HG03135 (cell line): ENCODE measurements around the gene DUS2.
"Not testable (repeated sequence)": the region's sequence is repeated elsewhere in the genome, so short reads cannot be mapped to it uniquely, and the experiment has no call there.

ENCODE experiments used
- ATAC-seq: cut with Tn5 transposase; IDR thresholded peaks from one replicate; pipeline ENCODE4 v1.9.1; 2021; ENCODE audit warnings: mild to moderate bottlenecking, moderate library complexity; ENCODE audit not compliant: unreplicated experiment

Gene DUS2

GRCh38 chr16:68089067-68089466 lies 66.0 kb downstream of the DUS2 start:
- no peak for ATAC-seq

- ATAC-seq, result no peak
These were observed 67.0 kb downstream of the DUS2 start for GRCh38 chr16:68090130-68090529.

- ATAC-seq, result no peak
These were observed 67.4 kb downstream of the DUS2 start for GRCh38 chr16:68090533-68090932.

- ATAC-seq, result no peak
These were observed 68.5 kb downstream of the DUS2 start for GRCh38 chr16:68091380-68092261.

GRCh38 chr16:68092275-68092674 lies 69.2 kb downstream of the DUS2 start:
- not testable (repeated sequence) for ATAC-seq

- ATAC-seq, result no peak
These were observed 70.9 kb downstream of the DUS2 start for GRCh38 chr16:68093816-68094613.

GRCh38 chr16:68094614-68094934 lies 71.5 kb downstream of the DUS2 start:
- ATAC-seq, result no peak

GRCh38 chr16:68096491-68096890 lies 73.4 kb downstream of the DUS2 start:
- no peak for ATAC-seq

GRCh38 chr16:68097088-68097487 lies 74.0 kb downstream of the DUS2 start:
- ATAC-seq, result no peak

GRCh38 chr16:68097895-68098294 lies 74.8 kb downstream of the DUS2 start:
- no peak for ATAC-seq

- ATAC-seq, result no peak
These were observed 77.4 kb downstream of the DUS2 start for GRCh38 chr16:68100488-68100887.

GRCh38 chr16:68105611-68106010 lies 82.5 kb downstream of the DUS2 start:
- ATAC-seq, result no peak

- not testable (repeated sequence) for ATAC-seq
These were observed 84.3 kb downstream of the DUS2 start for GRCh38 chr16:68107230-68107928.

GRCh38 chr16:68109156-68109555 lies 86.1 kb downstream of the DUS2 start:
- ATAC-seq, result not testable (repeated sequence)

GRCh38 chr16:68110611-68111010 lies 87.5 kb downstream of the DUS2 start:
- not testable (repeated sequence) for ATAC-seq

GRCh38 chr16:68111379-68111778 lies 88.3 kb downstream of the DUS2 start:
- no peak for ATAC-seq

- no peak for ATAC-seq
These were observed 90.1 kb downstream of the DUS2 start for GRCh38 chr16:68113059-68113761.

GRCh38 chr16:68113765-68114240 lies 90.7 kb downstream of the DUS2 start:
- no peak for ATAC-seq

- not testable (repeated sequence) for ATAC-seq
These were observed 91.9 kb downstream of the DUS2 start for GRCh38 chr16:68114939-68115338.

GRCh38 chr16:68115851-68116250 lies 92.8 kb downstream of the DUS2 start:
- no peak for ATAC-seq
